ENCODE results near the gene ZNF80.
"Not testable (repeated sequence)": the region's sequence is repeated elsewhere in the genome, so short reads cannot be mapped to it uniquely, and the experiment has no call there.

Gene ZNF80

GRCh38 chr3:114237478-114237877, at the start of gene ZNF80:
ZNF80 (minus strand) TSS chr3:114237578; CDS start chr3:114237074, 504 bp downstream.
- not testable (repeated sequence) for DNase-seq

GRCh38 chr3:114286266-114286665, 48.9 kb upstream of the ZNF80 start:
- no peak for DNase-seq

GRCh38 chr3:114285648-114286230, 48.4 kb upstream of the ZNF80 start:
- DNase-seq = peak; percentile 45

GRCh38 chr3:114284644-114285043, 47.3 kb upstream of the ZNF80 start:
- no peak for DNase-seq

GRCh38 chr3:114276856-114277255, 39.5 kb upstream of the ZNF80 start:
- DNase-seq = not testable (repeated sequence)

- peak; percentile 21 for DNase-seq
These were observed 37.6 kb upstream of the ZNF80 start for GRCh38 chr3:114274929-114275328.

GRCh38 chr3:114272271-114272670, 34.9 kb upstream of the ZNF80 start:
- DNase-seq = no peak

GRCh38 chr3:114270019-114270418, 32.6 kb upstream of the ZNF80 start:
- DNase-seq = no peak

- DNase-seq = no peak
These were observed 22.8 kb upstream of the ZNF80 start for GRCh38 chr3:114260152-114260551.

GRCh38 chr3:114259566-114259965, 22.2 kb upstream of the ZNF80 start:
- DNase-seq = no peak

GRCh38 chr3:114253505-114253904, 16.1 kb upstream of the ZNF80 start:
- DNase-seq = no peak

GRCh38 chr3:114252954-114253353, 15.6 kb upstream of the ZNF80 start:
- peak; percentile 26 for DNase-seq

GRCh38 chr3:114242947-114243346, 5.6 kb upstream of the ZNF80 start:
- DNase-seq = peak; percentile 89

GRCh38 chr3:114241262-114241661, 3.9 kb upstream of the ZNF80 start:
- DNase-seq = no peak

- DNase-seq = not testable (repeated sequence)
These were observed 888 bp upstream of the ZNF80 start for GRCh38 chr3:114238146-114238785.

- no peak for DNase-seq
These were observed 1.9 kb downstream of the ZNF80 start for GRCh38 chr3:114235431-114235830.

GRCh38 chr3:114234745-114235144, 2.6 kb downstream of the ZNF80 start:
- DNase-seq = peak; percentile 55

- DNase-seq = peak; percentile 53
These were observed 5.8 kb downstream of the ZNF80 start for GRCh38 chr3:114231616-114232015.

- DNase-seq = no peak
These were observed 10.3 kb downstream of the ZNF80 start for GRCh38 chr3:114227076-114227475.

GRCh38 chr3:114226313-114226712, 11.1 kb downstream of the ZNF80 start:
- no peak for DNase-seq

- peak; percentile 86 for DNase-seq
These were observed 14.2 kb downstream of the ZNF80 start for GRCh38 chr3:114223143-114223542.

GRCh38 chr3:114221881-114222264, 15.5 kb downstream of the ZNF80 start:
- no peak for DNase-seq

GRCh38 chr3:114221165-114221880, 16.1 kb downstream of the ZNF80 start:
- DNase-seq = peak; percentile 95

- no peak for DNase-seq
These were observed 17.6 kb downstream of the ZNF80 start for GRCh38 chr3:114219741-114220140.

Data from activated CD4-positive, alpha-beta T cell treated with anti-CD3 and anti-CD28 coated beads, Interleukin-10, Interleukin-2, amounts not matched to agents 100 ng/mL and 50 ng/mL, durations not matched to agents 16 hours and 8 hours (primary cell).